ENCODE measurements around the gene ZBTB12. TPM values are rescaled to one million over a fixed set of nuclear protein-coding genes. Genes with fewer than 3 reads are reported as not detected.

Gene ZBTB12
- total and polyA plus RNA-seq, 2 of the 8 experiments (the other 6 are each of a cell fraction or from before 2014, with no cell fraction given) = 20.7 to 40.8 TPM

DNA sequence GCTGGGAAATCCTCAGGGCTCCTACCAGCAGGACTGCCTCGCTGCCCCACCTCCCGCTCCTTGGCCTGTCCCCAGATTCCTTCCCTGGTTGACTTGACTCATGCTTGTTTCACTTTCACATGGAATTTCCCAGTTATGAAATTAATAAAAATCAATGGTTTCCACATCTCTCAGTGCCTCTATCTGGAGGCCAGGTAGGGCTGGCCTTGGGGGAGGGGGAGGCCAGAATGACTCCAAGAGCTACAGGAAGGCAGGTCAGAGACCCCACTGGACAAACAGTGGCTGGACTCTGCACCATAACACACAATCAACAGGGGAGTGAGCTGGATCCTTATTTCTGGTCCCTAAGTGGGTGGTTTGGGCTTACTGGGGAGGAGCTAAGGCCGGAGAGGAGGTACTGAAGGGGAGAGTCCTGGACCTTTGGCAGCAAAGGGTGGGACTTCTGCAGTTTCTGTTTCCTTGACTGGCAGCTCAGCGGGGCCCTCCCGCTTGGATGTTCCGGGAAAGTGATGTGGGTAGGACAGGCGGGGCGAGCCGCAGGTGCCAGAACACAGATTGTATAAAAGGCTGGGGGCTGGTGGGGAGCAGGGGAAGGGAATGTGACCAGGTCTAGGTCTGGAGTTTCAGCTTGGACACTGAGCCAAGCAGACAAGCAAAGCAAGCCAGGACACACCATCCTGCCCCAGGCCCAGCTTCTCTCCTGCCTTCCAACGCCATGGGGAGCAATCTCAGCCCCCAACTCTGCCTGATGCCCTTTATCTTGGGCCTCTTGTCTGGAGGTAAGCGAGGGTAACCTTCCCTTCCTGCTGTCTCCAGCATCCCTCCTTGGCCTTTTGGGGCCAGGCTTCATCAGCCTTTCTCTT is 43.9 kb upstream of the ZBTB12 start, which contains the start of gene CFB:
CFB (plus strand) TSS at position 589 of the 863 bp plus-strand sequence; CDS start at position 716, 127 bp downstream.
- Histone ChIP-seq H4K20me1 (replicated peaks in 1 of 2; ENCODE audit: control insufficient read depth in 1 of 2, insufficient read depth in 2 of 2, low read length in 2 of 2) (no peaks in the 10 kb centered on the region), H4K5ac (ENCODE audit: insufficient read length, low read depth, low read length) (no peak within 1 kb of the TSS), H2BK12ac (ENCODE audit: low read depth, low read length) (no peak within 1 kb of the TSS), H3K9ac (replicated peaks in 1 of 4; ENCODE audit: extremely low read depth in 1 of 4, low read depth in 3 of 4, low read length in 3 of 4) (no peak within 1 kb of the TSS), H3K36me3 (ENCODE audit: control insufficient read depth in 2 of 4, insufficient read depth in 4 of 4, low read length in 3 of 4) (peaks cover 0 to under 1% (median 0%) of the 10 kb centered on the region in 4 experiments; a peak in 1 of 8 replicates), H2AK5ac (ENCODE audit: low read depth, low read length) (no peak within 1 kb of the TSS), H4K91ac (replicated peaks; ENCODE audit: insufficient read length, low read length) (no peak within 1 kb of the TSS), H3K79me2 (ENCODE audit: control insufficient read depth in 1 of 2, insufficient read depth in 2 of 2, low read length in 2 of 2) (no peaks in the 10 kb centered on the region), H3K9me3 (ENCODE audit: insufficient read depth in 2 of 2, low read depth in 1 of 2, low read length in 1 of 2) (no peaks in the 10 kb centered on the region), H2BK15ac (ENCODE audit: low read length) (0 out of 2 replicates have a peak within 1 kb of the TSS, but pooled peaks have one; percentile 29), H2BK5ac (ENCODE audit: low read depth, low read length) (no peak within 1 kb of the TSS), H3K27me3 (replicated peaks in 1 of 4; ENCODE audit: control insufficient read depth in 3 of 4, extremely low read depth in 1 of 4, insufficient read depth in 3 of 4, low read length in 3 of 4) (peaks cover 0 to 11% (median 2%) of the 10 kb centered on the region in 4 experiments; a peak in 3 of 7 replicates), H3K4me2 (ENCODE audit: insufficient read depth in 1 of 2, low read depth in 2 of 2, low read length in 2 of 2) (no peak within 1 kb of the TSS), H2BK20ac (ENCODE audit: low read length) (no peak within 1 kb of the TSS), H2AFZ (ENCODE audit: low read length) (no peak within 1 kb of the TSS), H3K23me2 (ENCODE audit: low read depth, low read length) (no peaks in the 10 kb centered on the region), H3K56ac (replicated peaks; ENCODE audit: insufficient read length, low read depth, low read length) (no peak within 1 kb of the TSS), H3K18ac (ENCODE audit: extremely low read depth, low read length) (no peak within 1 kb of the TSS), H3K14ac (ENCODE audit: insufficient read length) (no peak within 1 kb of the TSS), H2BK120ac (replicated peaks; ENCODE audit: low read depth, low read length) (no peak within 1 kb of the TSS), H3K23ac (ENCODE audit: insufficient read length) (no peak within 1 kb of the TSS), H3K27ac (ENCODE audit: low read depth, low read length) (no peak within 1 kb of the TSS), H3K4me3 (ENCODE audit: extremely low read depth in 1 of 4, insufficient read depth in 2 of 4, low read depth in 3 of 4, low read length in 4 of 4) (no peak within 1 kb of the TSS), H3K4me1 (replicated peaks in 1 of 4; ENCODE audit: control insufficient read depth in 3 of 4, insufficient read depth in 4 of 4, low read length in 3 of 4) (peaks cover 0 to 2% (median 0%) of the 10 kb centered on the region in 4 experiments; a peak in 1 of 7 replicates), H3K4ac (replicated peaks; ENCODE audit: insufficient read length, low read depth, low read length) (no peak within 1 kb of the TSS), H3K79me1 (ENCODE audit: low read depth, low read length) (no peaks in the 10 kb centered on the region), H4K8ac (ENCODE audit: extremely low read depth, insufficient read depth, low read length) (peak within 1 kb of the TSS; percentile 64; the same call in 1 of the 2 replicates)
- CTCF ChIA-PET (ENCODE audit: partially characterized antibody) = interaction anchor here (0.7 to 2.0 kb wide), 6 partner anchors 10 to 102 kb away, joined by 3 to 6 read pairs (median 3); no protein-coding TSS in a partner anchor
- WGBS, 2 experiments (ENCODE audit: extremely low coverage in 1 of 2, insufficient coverage in 1 of 2, insufficient read length in 1 of 2, insufficient replicate concordance in 2 of 2, low coverage in 1 of 2, low lambda C conversion rate in 2 of 2, missing lambda C conversion rate in 1 of 2) = 79% methylated on average over 11 of the region's 11 CpGs; no CpG with 5 or more reads in 1 of the 2 experiments
- TF ChIP-seq NANOG (IDR thresholded peaks at IDR 0.05; ENCODE audit: insufficient read depth, low read depth, low read length, poor library complexity, severe bottlenecking) (no peak), GTF2F1 (IDR thresholded peaks at IDR 0.05; ENCODE audit: borderline replicate concordance, low read depth, low read length) (no peak), SIX5 (IDR thresholded peaks at IDR 0.05; ENCODE audit: low read depth, low read length) (no peak)
- FAIRE-seq = no peak
- POLR2A ChIA-PET (ENCODE audit: partially characterized antibody) = interaction anchor here (0.6 to 3.4 kb wide), 14 partner anchors 9 to 282 kb away, joined by 3 to 16 read pairs (median 4); partner anchors contain the start of genes DXO, NELFE and SKIC2
- DNase-seq (ENCODE audit: low read depth in 1 of 2, low spot score in 2 of 2) = no peak
